Neural progenitor cell (in vitro differentiated cells): Measurements from ENCODE around the gene BICRAL. TPM values are rescaled to one million over a fixed set of nuclear protein-coding genes. Genes with fewer than 3 reads are reported as not detected.
"Not testable (repeated sequence)": the region's sequence is repeated elsewhere in the genome, so short reads cannot be mapped to it uniquely, and the experiment has no call there.

Source experiments
- DNase-seq: peaks from one replicate; pipeline ENCODE4 v3.0.0-alpha.2; 2016; ENCODE audit warnings: low spot score
- H2AFZ ChIP-seq: fragments of 200-600 bp; sonication (generic); replicated peaks from 2 replicates; pipeline ENCODE4 v1.6.1; 2016; ENCODE audit warnings: antibody characterized with exemption
- H3F3A ChIP-seq: fragments of 200-600 bp; sonication (generic); 2 replicates; pipeline ENCODE4 v1.6.1; 2016; ENCODE audit warnings: antibody characterized with exemption, low read depth
- H3K27ac ChIP-seq: fragments of 200-600 bp; sonication (generic); 2 replicates; pipeline ENCODE4 v1.5.1; 2016; ENCODE audit warnings: mild to moderate bottlenecking
- H3K27me3 ChIP-seq: fragments of 200-600 bp; sonication (generic); 2 replicates; pipeline ENCODE4 v1.6.1; 2016; ENCODE audit warnings: mild to moderate bottlenecking, moderate library complexity
- H3K36me3 ChIP-seq: fragments of 200-600 bp; sonication (generic); 2 replicates; pipeline ENCODE4 v1.5.1; 2016
- H3K4me1 ChIP-seq: fragments of 200-600 bp; sonication (generic); 2 replicates; pipeline ENCODE4 v1.6.1; 2016; ENCODE audit warnings: mixed run types
- H3K4me2 ChIP-seq: fragments of 200-600 bp; sonication (generic); 2 replicates; pipeline ENCODE4 v1.6.1; 2016
- H3K4me3 ChIP-seq: fragments of 200-600 bp; sonication (generic); 2 replicates; pipeline ENCODE4 v1.5.1; 2016
- H3K79me2 ChIP-seq: fragments of 200-600 bp; sonication (generic); 2 replicates; pipeline ENCODE4 v1.6.1; 2016; ENCODE audit warnings: low read depth
- H3K9ac ChIP-seq: fragments of 200-600 bp; sonication (generic); 2 replicates; pipeline ENCODE4 v1.6.1; 2016
- H3K9me3 ChIP-seq: fragments of 200-600 bp; sonication (generic); 2 replicates; pipeline ENCODE4 v1.5.1; 2016; ENCODE audit warnings: low read depth
- H4K20me1 ChIP-seq: fragments of 200-600 bp; sonication (generic); 2 replicates; pipeline ENCODE4 v1.6.1; 2016; ENCODE audit warnings: low read depth
- H3K27ac Mint-ChIP-seq: 3 replicates; pipeline ENCODE4 v1.8.0; 2021; ENCODE audit warnings: mixed read lengths
- H3K27me3 Mint-ChIP-seq: 2 replicates; pipeline ENCODE4 v1.8.0; 2022; ENCODE audit warnings: low read depth, mild to moderate bottlenecking, inconsistent platforms, moderate library complexity, mixed read lengths; ENCODE audit not compliant: insufficient read depth
- H3K36me3 Mint-ChIP-seq: 3 replicates; pipeline ENCODE4 v1.8.0; 2021; ENCODE audit warnings: mixed read lengths
- H3K4me1 Mint-ChIP-seq: 3 replicates; pipeline ENCODE4 v1.8.0; 2021; ENCODE audit warnings: mixed read lengths
- H3K4me3 Mint-ChIP-seq: 3 replicates; pipeline ENCODE4 v1.8.0; 2021; ENCODE audit warnings: mild to moderate bottlenecking, moderate library complexity, mixed read lengths
- H3K9me3 Mint-ChIP-seq: 3 replicates; pipeline ENCODE4 v1.8.0; 2020; ENCODE audit warnings: mixed read lengths
- EZH2 ChIP-seq: fragments of 200-600 bp; sonication (generic); IDR thresholded peaks from 2 replicates; pipeline ENCODE4 v1.6.1; 2017; ENCODE audit warnings: antibody characterized with exemption, mild to moderate bottlenecking, moderate library complexity
- EZH2phosphoT487 ChIP-seq: fragments of 200-600 bp; sonication (generic); IDR thresholded peaks from 2 replicates; pipeline ENCODE4 v1.6.1; 2017; ENCODE audit warnings: antibody characterized with exemption
- total RNA-seq: library from RNA; depleted of rRNA; stranded (reverse); fragments of >200 nt; gene quantifications from 2 replicates; pipeline ENCODE4 v1.2.3, GENCODE V29; 2015; ENCODE audit warnings: low replicate concordance
- TF ChIP-seq, protein P1 (sequence below): fragments of 200-600 bp; sonication (generic); IDR thresholded peaks from 2 replicates; pipeline ENCODE4 v1.5.1; 2017; ENCODE audit warnings: antibody characterized with exemption, mild to moderate bottlenecking

BICRAL gene
- total RNA-seq, 1 donor from 2014 or later = 8.6 TPM

DNA sequence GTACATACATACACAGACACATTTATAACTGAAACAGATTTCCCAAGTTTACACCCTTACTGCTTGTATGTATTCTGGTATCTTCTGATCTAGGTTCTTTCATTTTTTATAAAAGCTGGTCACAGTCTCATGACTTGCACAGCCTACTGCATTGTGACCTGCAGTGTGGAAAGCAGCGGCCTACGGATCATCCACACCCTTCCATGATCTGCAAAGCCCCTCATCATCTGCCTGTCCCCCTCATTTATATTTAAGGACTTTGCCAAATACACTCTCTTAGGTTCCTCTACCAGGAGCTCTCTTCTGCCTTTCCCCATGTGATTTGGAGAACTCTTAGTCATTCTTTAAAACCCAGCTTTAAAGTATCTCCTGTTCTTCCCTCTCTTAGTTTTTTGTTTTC is 12.0 kb upstream of the BICRAL start:
- DNase-seq = no peak
- Histone ChIP-seq H3K4me1 (peaks cover 15% of the 10 kb centered on the region), H3K9ac (no peak overlapping the region), H3K36me3 (no peaks in the 10 kb centered on the region), H4K20me1 (no peaks in the 10 kb centered on the region), H2AFZ (no peak overlapping the region), H3F3A (peaks cover 23% of the 10 kb centered on the region), H3K27me3 (peaks cover 7% of the 10 kb centered on the region), H3K4me2 (no peak overlapping the region), H3K9me3 (no peaks in the 10 kb centered on the region), H3K79me2 (no peaks in the 10 kb centered on the region), H3K27ac (no peak overlapping the region), H3K4me3 (no peak overlapping the region)
- H3K4me3 Mint-ChIP-seq = no peak overlapping the region
- no peaks in the 10 kb centered on the region for H3K9me3 Mint-ChIP-seq
- TF ChIP-seq, protein P1, sequence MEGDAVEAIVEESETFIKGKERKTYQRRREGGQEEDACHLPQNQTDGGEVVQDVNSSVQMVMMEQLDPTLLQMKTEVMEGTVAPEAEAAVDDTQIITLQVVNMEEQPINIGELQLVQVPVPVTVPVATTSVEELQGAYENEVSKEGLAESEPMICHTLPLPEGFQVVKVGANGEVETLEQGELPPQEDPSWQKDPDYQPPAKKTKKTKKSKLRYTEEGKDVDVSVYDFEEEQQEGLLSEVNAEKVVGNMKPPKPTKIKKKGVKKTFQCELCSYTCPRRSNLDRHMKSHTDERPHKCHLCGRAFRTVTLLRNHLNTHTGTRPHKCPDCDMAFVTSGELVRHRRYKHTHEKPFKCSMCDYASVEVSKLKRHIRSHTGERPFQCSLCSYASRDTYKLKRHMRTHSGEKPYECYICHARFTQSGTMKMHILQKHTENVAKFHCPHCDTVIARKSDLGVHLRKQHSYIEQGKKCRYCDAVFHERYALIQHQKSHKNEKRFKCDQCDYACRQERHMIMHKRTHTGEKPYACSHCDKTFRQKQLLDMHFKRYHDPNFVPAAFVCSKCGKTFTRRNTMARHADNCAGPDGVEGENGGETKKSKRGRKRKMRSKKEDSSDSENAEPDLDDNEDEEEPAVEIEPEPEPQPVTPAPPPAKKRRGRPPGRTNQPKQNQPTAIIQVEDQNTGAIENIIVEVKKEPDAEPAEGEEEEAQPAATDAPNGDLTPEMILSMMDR = no peak
- TF ChIP-seq EZH2phosphoT487 (no peak), EZH2 (no peak)
- peaks cover 2% of the 10 kb centered on the region for H3K27me3 Mint-ChIP-seq
- no peaks in the 10 kb centered on the region for H3K36me3 Mint-ChIP-seq
- H3K27ac Mint-ChIP-seq = peak overlapping the region; percentile 40
- H3K4me1 Mint-ChIP-seq = peaks cover 16% of the 10 kb centered on the region

DNA sequence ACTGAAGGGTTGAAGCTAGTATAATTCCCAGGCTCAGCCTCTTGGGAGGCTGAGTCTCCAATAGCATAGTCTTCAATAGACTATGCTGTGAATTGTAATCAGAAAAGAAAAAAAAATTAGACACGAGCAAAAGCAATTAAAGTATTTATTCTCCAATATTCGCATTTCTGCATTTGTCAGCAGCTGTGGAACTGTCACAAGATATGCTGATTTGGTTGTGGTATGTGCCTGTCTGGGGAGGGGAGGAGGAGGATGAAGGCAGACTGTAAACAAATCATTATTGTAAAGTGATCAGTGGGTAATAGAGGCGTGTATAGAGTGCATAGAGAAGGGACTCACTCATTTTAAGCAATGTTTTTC is 10.1 kb upstream of the BICRAL start:
- Histone ChIP-seq H3K36me3 (no peaks in the 10 kb centered on the region), H4K20me1 (no peaks in the 10 kb centered on the region), H3K27ac (no peak overlapping the region), H2AFZ (no peak overlapping the region), H3K9me3 (no peaks in the 10 kb centered on the region), H3K9ac (no peak overlapping the region), H3K4me3 (peak overlapping the region; percentile 15), H3F3A (peaks cover 23% of the 10 kb centered on the region), H3K4me2 (peak overlapping the region; percentile 74), H3K27me3 (peaks cover 7% of the 10 kb centered on the region), H3K79me2 (no peaks in the 10 kb centered on the region), H3K4me1 (peaks cover 15% of the 10 kb centered on the region)
- peak overlapping the region; percentile 14 for H3K4me3 Mint-ChIP-seq
- H3K4me1 Mint-ChIP-seq = peaks cover 12% of the 10 kb centered on the region
- TF ChIP-seq, protein P1 = no peak
- TF ChIP-seq EZH2 (no peak), EZH2phosphoT487 (no peak)
- no peak for DNase-seq
- no peaks in the 10 kb centered on the region for H3K36me3 Mint-ChIP-seq
- no peak overlapping the region for H3K27ac Mint-ChIP-seq
- peaks cover 2% of the 10 kb centered on the region for H3K27me3 Mint-ChIP-seq
- H3K9me3 Mint-ChIP-seq = no peaks in the 10 kb centered on the region

DNA sequence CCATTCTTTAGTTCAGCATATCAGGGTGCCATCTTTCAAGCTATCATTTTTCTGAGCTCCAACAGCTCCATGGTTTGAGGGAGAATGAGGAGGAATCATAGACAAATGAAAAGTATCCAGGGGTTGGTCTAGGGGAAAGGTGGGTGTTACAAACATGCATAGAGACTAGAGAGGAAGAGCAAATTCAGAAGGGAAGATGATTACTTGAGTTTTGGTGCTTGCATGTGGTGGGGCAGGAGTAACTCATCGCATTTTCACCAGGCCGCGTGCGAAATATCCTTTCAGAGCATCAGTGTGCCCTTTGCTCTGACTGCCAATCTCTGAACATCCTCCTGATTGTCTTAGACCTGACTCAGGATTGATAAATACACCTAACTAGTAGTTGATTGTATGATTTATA is 7.7 kb upstream of the BICRAL start:
- H3K9me3 Mint-ChIP-seq = no peaks in the 10 kb centered on the region
- H3K27ac ChIP-seq = no peak overlapping the region
- H3K27me3 Mint-ChIP-seq = no peaks in the 10 kb centered on the region
- no peaks in the 10 kb centered on the region for H4K20me1 ChIP-seq
- DNase-seq = no peak
- peaks cover 23% of the 10 kb centered on the region for H3F3A ChIP-seq
- TF ChIP-seq EZH2phosphoT487 = no peak
- TF ChIP-seq, protein P1 = no peak
- no peak for TF ChIP-seq EZH2
- H3K36me3 ChIP-seq = no peaks in the 10 kb centered on the region
- H3K27me3 ChIP-seq = peaks cover 7% of the 10 kb centered on the region
- H3K79me2 ChIP-seq = no peaks in the 10 kb centered on the region
- H3K4me3 ChIP-seq = no peak overlapping the region
- no peaks in the 10 kb centered on the region for H3K9me3 ChIP-seq
- no peaks in the 10 kb centered on the region for H3K36me3 Mint-ChIP-seq
- H3K9ac ChIP-seq = no peak overlapping the region
- no peak overlapping the region for H3K4me3 Mint-ChIP-seq
- no peak overlapping the region for H3K27ac Mint-ChIP-seq
- H2AFZ ChIP-seq = no peak overlapping the region
- H3K4me1 ChIP-seq = peaks cover 15% of the 10 kb centered on the region
- no peak overlapping the region for H3K4me2 ChIP-seq
- H3K4me1 Mint-ChIP-seq = peaks cover 18% of the 10 kb centered on the region

DNA sequence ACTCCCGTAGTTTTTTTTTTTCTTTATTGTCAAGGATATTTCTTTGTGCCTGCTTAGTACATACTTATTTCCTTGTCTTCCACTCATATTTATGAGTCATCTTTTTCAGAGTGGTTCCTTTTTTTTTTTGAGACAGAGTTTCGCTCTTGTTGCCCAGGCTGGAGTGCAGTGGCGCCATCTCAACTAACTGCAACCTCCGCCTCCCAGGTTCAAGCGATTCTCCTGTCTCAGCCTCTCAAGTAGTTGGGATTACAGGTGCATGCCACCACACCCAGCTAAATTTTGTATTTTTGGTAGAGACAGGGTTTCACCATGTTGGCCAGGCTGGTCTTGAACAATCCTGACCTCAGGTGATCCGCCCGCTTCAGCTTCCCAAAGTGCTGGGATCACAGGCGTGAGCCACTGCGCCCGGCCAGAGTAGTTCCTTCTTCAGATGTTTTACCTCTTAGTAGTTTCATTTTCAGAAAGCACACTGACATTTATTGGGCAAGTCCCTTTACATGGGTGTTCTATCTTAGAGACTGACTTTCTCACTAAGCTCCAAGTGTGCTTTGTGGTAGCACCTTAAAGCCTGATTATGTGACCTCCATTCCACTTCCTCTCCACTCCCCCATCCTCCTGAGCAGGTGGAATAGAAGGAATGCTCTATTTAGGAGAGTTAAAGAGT is 6.9 kb upstream of the BICRAL start:
- not testable (repeated sequence) for H3K9ac ChIP-seq, H3K4me3 Mint-ChIP-seq, H3K9me3 Mint-ChIP-seq, H3K27me3 ChIP-seq, H3K4me2 ChIP-seq, DNase-seq, H4K20me1 ChIP-seq, H3K36me3 ChIP-seq, H3K9me3 ChIP-seq, H3K4me3 ChIP-seq, H3K79me2 ChIP-seq, H3K36me3 Mint-ChIP-seq, H3K27me3 Mint-ChIP-seq, H2AFZ ChIP-seq, H3K27ac Mint-ChIP-seq, H3K27ac ChIP-seq
- peaks cover 22% of the 10 kb centered on the region for H3F3A ChIP-seq
- peaks cover 18% of the 10 kb centered on the region for H3K4me1 Mint-ChIP-seq
- H3K4me1 ChIP-seq = peaks cover 15% of the 10 kb centered on the region
